GM18951 (cell line): ENCODE results near the gene SAP30.

ENCODE experiments used
- POLR2A ChIP-seq: IDR thresholded peaks from 4 replicates; pipeline ENCODE4 v1.6.1; 2011; ENCODE audit warnings: mild to moderate bottlenecking; ENCODE audit not compliant: insufficient read length, insufficient read depth; ENCODE audit errors: extremely low read depth
- in situ Hi-C: fragments of 300-500 bp; cut with MboI; formaldehyde crosslinking; loops from one replicate; pipeline ENCODE4 v1.12.0; 2022; ENCODE audit warnings: low sequenced_read_pairs, mixed read lengths, inconsistent platforms; ENCODE audit not compliant: unreplicated experiment

SAP30 gene

GRCh38 chr4:173343832-173344397 lies 26.8 kb upstream of the SAP30 start:
- TF ChIP-seq POLR2A: no peak
- in situ Hi-C loops: no loop called here

- in situ Hi-C loops: no loop called here
- TF ChIP-seq POLR2A: no peak
Measured at GRCh38 chr4:173345648-173346047, 25.1 kb upstream of the SAP30 start.

- in situ Hi-C loops: no loop called here
- TF ChIP-seq POLR2A: no peak
Measured at GRCh38 chr4:173346074-173346473, 24.7 kb upstream of the SAP30 start.

GRCh38 chr4:173347467-173347866 lies 23.3 kb upstream of the SAP30 start:
- TF ChIP-seq POLR2A: no peak
- in situ Hi-C loops: no loop called here

GRCh38 chr4:173357939-173358338 lies 12.8 kb upstream of the SAP30 start:
- in situ Hi-C loops: no loop called here

GRCh38 chr4:173360587-173361221 lies 10.1 kb upstream of the SAP30 start:
- in situ Hi-C loops: no loop called here

More at GRCh38 chr4:173357939-173358338, 12.8 kb upstream of the SAP30 start:
- no peak for TF ChIP-seq POLR2A

GRCh38 chr4:173362666-173363065 lies 8.1 kb upstream of the SAP30 start:
- TF ChIP-seq POLR2A: no peak
- in situ Hi-C loops: no loop called here

More at GRCh38 chr4:173360587-173361221, 10.1 kb upstream of the SAP30 start:
- no peak for TF ChIP-seq POLR2A

GRCh38 chr4:173365359-173365996 lies 5.3 kb upstream of the SAP30 start:
- no peak for TF ChIP-seq POLR2A
- in situ Hi-C loops: no loop called here

- in situ Hi-C loops: no loop called here
- no peak for TF ChIP-seq POLR2A
Measured at GRCh38 chr4:173367285-173367684, 3.5 kb upstream of the SAP30 start.

- no peak for TF ChIP-seq POLR2A
- in situ Hi-C loops: no loop called here
Measured at GRCh38 chr4:173367946-173368345, 2.8 kb upstream of the SAP30 start.

GRCh38 chr4:173370130-173370476 lies 651 bp upstream of the SAP30 start:
- in situ Hi-C loops: no loop called here
- no peak for TF ChIP-seq POLR2A

GRCh38 chr4:173371292-173372192 lies 788 bp downstream of the SAP30 start:
- in situ Hi-C loops: no loop called here

GRCh38 chr4:173374588-173374987 lies 3.8 kb downstream of the SAP30 start:
- TF ChIP-seq POLR2A: no peak
- in situ Hi-C loops: no loop called here

More at GRCh38 chr4:173371292-173372192, 788 bp downstream of the SAP30 start:
- TF ChIP-seq POLR2A: peak; percentile 40

- in situ Hi-C loops: no loop called here
- no peak for TF ChIP-seq POLR2A
Measured at GRCh38 chr4:173379929-173380328, 9.2 kb downstream of the SAP30 start.

GRCh38 chr4:173380987-173381386 lies 10.2 kb downstream of the SAP30 start:
- in situ Hi-C loops: no loop called here
- no peak for TF ChIP-seq POLR2A
